Type B pancreatic cell (in vitro differentiated cells): ENCODE data around the gene PITPNC1. TPM values are rescaled to one million over a fixed set of nuclear protein-coding genes. Genes with fewer than 3 reads are reported as not detected.

ENCODE experiments used
- DNase-seq: peaks from one replicate; pipeline ENCODE4 v3.0.0; 2021; ENCODE audit warnings: mixed read lengths; ENCODE audit not compliant: unreplicated experiment; ENCODE audit errors: extremely low spot score
- H3K27ac Mint-ChIP-seq: 2 replicates; pipeline ENCODE4 v1.8.0; 2021; ENCODE audit warnings: mild to moderate bottlenecking, mixed read lengths
- H3K27me3 Mint-ChIP-seq: 2 replicates; pipeline ENCODE4 v1.8.0; 2021; ENCODE audit warnings: mixed read lengths
- H3K36me3 Mint-ChIP-seq: 2 replicates; pipeline ENCODE4 v1.8.0; 2021; ENCODE audit warnings: mixed read lengths
- H3K4me1 Mint-ChIP-seq: one replicate; pipeline ENCODE4 v1.8.0; 2021; ENCODE audit warnings: mixed read lengths; ENCODE audit not compliant: unreplicated experiment
- H3K4me3 Mint-ChIP-seq: 2 replicates; pipeline ENCODE4 v1.8.0; 2021; ENCODE audit warnings: mild to moderate bottlenecking, mixed read lengths
- H3K9me3 Mint-ChIP-seq: 2 replicates; pipeline ENCODE4 v1.8.0; 2021; ENCODE audit warnings: mixed read lengths
- total RNA-seq: library from RNA; stranded (reverse); gene quantifications from 2 replicates; pipeline ENCODE4 v1.2.1, GENCODE V29; 2021; ENCODE audit warnings: low replicate concordance
- TF ChIP-seq, protein P1 (sequence below): fragments of 200-600 bp; sonication (generic); conservative IDR thresholded peaks from 2 replicates; pipeline ENCODE4 v1.5.0; 2021; ENCODE audit warnings: antibody characterized with exemption, mild to moderate bottlenecking

The PITPNC1 gene
- total RNA-seq, 1 donor from 2014 or later, result 18.7 TPM

DNA sequence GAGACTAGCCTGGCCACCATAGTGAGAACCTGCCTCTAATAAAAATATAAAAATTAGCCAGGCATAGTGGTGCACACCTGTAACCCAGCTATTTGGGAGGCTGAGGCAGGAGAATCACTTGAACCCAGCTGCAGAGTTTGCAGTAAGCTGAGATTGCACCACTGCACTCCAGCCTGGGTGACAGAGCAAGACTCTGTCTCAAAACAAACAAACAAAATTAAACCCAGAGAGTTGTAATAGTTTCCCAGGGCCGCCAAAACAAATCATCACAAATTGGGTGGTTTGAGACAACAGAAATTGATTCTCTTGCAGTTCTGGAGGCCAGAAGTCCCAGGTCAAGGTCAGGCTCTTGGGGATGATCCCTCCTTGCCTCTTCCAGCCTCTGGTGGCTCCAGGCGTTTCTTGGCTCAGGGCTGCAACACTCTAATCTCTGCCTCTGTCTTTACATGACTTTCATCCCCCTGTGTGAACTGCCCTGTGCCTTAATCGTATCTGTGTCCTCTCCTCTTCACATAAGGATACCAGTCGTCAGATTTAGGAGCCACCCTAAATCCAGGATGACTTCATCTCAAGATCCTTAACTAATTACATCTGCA lies 240.3 kb downstream of the PITPNC1 start:
- H3K36me3 Mint-ChIP-seq, result no peaks in the 10 kb centered on the region
- DNase-seq, result no peak
- no peak overlapping the region for H3K4me3 Mint-ChIP-seq
- H3K4me1 Mint-ChIP-seq, result peaks cover 7% of the 10 kb centered on the region
- no peaks in the 10 kb centered on the region for H3K9me3 Mint-ChIP-seq
- TF ChIP-seq, protein P1, sequence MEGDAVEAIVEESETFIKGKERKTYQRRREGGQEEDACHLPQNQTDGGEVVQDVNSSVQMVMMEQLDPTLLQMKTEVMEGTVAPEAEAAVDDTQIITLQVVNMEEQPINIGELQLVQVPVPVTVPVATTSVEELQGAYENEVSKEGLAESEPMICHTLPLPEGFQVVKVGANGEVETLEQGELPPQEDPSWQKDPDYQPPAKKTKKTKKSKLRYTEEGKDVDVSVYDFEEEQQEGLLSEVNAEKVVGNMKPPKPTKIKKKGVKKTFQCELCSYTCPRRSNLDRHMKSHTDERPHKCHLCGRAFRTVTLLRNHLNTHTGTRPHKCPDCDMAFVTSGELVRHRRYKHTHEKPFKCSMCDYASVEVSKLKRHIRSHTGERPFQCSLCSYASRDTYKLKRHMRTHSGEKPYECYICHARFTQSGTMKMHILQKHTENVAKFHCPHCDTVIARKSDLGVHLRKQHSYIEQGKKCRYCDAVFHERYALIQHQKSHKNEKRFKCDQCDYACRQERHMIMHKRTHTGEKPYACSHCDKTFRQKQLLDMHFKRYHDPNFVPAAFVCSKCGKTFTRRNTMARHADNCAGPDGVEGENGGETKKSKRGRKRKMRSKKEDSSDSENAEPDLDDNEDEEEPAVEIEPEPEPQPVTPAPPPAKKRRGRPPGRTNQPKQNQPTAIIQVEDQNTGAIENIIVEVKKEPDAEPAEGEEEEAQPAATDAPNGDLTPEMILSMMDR, result no peak
- H3K27ac Mint-ChIP-seq, result no peak overlapping the region
- H3K27me3 Mint-ChIP-seq, result no peaks in the 10 kb centered on the region

DNA sequence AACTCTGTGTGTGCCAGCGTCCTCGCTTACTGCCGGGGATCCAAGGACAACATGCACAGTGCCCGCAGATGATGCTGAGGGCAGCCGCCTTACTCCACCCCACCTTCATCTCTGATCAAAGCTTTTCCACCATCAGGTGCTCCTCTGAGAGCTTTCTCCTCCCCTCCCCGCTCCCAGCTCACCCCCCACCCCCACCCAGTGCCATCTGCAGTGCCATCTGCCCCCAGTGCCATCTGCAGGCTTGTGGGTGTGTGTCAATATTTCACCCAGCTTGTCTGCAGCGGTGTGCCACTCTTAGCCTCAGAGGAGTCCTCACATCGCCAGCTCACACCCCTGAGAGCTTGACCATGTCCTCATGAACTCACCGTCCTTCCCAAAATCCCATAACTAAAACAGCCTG lies 242.5 kb downstream of the PITPNC1 start:
- no peaks in the 10 kb centered on the region for H3K36me3 Mint-ChIP-seq
- H3K9me3 Mint-ChIP-seq, result no peaks in the 10 kb centered on the region
- H3K4me1 Mint-ChIP-seq, result peaks cover 7% of the 10 kb centered on the region
- TF ChIP-seq, protein P1, result no peak
- H3K27me3 Mint-ChIP-seq, result no peaks in the 10 kb centered on the region
- H3K4me3 Mint-ChIP-seq, result no peak overlapping the region
- H3K27ac Mint-ChIP-seq, result no peak overlapping the region
- no peak for DNase-seq

DNA sequence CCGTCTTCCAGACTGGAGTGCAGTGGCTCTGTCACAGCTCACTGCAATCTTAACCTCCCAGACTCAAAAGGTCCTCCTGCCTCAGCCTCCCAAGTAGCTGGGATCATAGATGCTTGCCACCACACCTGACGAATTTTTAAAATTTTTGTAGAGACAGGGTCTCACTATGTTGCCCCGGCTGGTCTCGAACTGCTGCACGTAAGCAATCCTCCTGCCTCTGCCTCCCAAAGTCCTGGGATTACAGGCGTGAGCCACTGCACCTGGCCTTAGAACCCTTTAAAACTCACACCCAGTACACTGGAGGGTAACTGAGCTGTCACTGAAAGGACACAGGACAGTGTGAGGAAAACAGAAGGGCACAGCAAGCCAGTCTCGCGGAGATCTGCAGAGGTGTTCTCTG lies 243.0 kb downstream of the PITPNC1 start:
- Mint-ChIP-seq H3K9me3 (no peaks in the 10 kb centered on the region), H3K4me3 (no peak overlapping the region), H3K36me3 (no peaks in the 10 kb centered on the region), H3K27me3 (no peaks in the 10 kb centered on the region), H3K4me1 (peaks cover 7% of the 10 kb centered on the region), H3K27ac (no peak overlapping the region)
- DNase-seq, result no peak
- TF ChIP-seq, protein P1, result no peak

DNA sequence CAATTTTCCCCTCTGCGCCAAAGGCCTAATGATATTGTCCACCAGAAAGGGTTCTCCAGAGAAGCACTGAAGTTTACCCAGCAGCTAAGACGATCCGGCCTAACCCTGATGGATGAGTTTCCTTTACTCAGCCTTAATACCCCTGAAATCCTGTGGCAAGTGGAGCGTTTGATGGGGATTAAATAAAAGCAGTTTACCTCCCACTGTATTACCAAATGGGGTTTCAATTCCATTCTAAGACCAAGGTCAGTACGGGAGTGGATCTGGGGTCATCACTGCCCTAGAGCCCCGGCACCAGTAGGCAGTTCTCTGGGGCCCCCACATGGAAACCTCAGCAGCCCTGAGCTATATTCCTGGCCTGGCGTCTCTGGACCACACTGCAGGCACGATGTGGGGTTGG lies 243.6 kb downstream of the PITPNC1 start:
- Mint-ChIP-seq H3K9me3 (no peaks in the 10 kb centered on the region), H3K36me3 (no peaks in the 10 kb centered on the region), H3K4me1 (peaks cover 7% of the 10 kb centered on the region), H3K27me3 (no peaks in the 10 kb centered on the region), H3K27ac (no peak overlapping the region), H3K4me3 (no peak overlapping the region)
- no peak for DNase-seq
- TF ChIP-seq, protein P1, result no peak

DNA sequence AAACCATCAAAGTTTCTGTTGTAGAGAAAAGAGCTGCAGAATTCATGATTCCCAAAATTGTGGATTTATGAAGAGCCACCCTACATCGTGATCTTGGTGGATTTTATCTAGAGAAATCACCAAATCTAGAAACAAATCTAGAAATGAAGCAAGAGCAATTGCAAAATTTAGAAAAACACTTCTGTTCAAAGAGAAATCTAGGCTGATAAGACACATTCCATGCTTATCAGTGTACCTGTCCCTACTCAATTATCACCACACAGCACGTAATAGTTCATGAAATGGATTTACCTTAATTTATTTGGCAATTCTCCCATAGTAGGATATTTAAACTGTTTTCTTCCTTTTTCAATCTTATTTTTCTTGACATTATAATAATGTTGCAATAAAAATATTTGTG lies 246.7 kb downstream of the PITPNC1 start:
- DNase-seq, result no peak
- peaks cover 5% of the 10 kb centered on the region for H3K27me3 Mint-ChIP-seq
- H3K27ac Mint-ChIP-seq, result no peak overlapping the region
- TF ChIP-seq, protein P1, result no peak
- no peaks in the 10 kb centered on the region for H3K36me3 Mint-ChIP-seq
- no peaks in the 10 kb centered on the region for H3K9me3 Mint-ChIP-seq
- H3K4me1 Mint-ChIP-seq, result peaks cover 4% of the 10 kb centered on the region
- H3K4me3 Mint-ChIP-seq, result no peak overlapping the region
